Uterus (tissue), 2 donors: ENCODE data around the gene CELA3A.
"Not testable (repeated sequence)": the region's sequence is repeated elsewhere in the genome, so short reads cannot be mapped to it uniquely, and the experiment has no call there.

ENCODE experiments used
- CTCF ChIP-seq, 4 experiments: fragments of 200-600 bp in 2 of 4; fragments of 450-650 bp in 2 of 4; sonication (generic) in 2 of 4; IDR thresholded peaks; one replicate each; pipeline ENCODE4 v1.5.1; 2016 to 2019; ENCODE audit warnings: antibody characterized with exemption in 4 of 4, mild to moderate bottlenecking in 2 of 4, moderate library complexity in 1 of 4
- POLR2A ChIP-seq, 2 donors: fragments of 450-650 bp; IDR thresholded peaks; one replicate each; pipeline ENCODE4 v1.6.1; 2016; ENCODE audit warnings: antibody characterized with exemption in 2 of 2, mild to moderate bottlenecking in 1 of 2, moderate library complexity in 1 of 2

GRCh38 chr1:22005261-22006149 is 4.0 kb downstream of the CELA3A start:
- not testable (repeated sequence) for TF ChIP-seq CTCF, POLR2A (IDR thresholded peaks at IDR 0.05)
